KOPT-K1 (cell line): ENCODE results near the gene GCLC.
A peak's percentile ranks its signal among the peaks of the same experiment; 100 is the strongest.
"Not testable (repeated sequence)": the region's sequence is repeated elsewhere in the genome, so short reads cannot be mapped to it uniquely, and the experiment has no call there.

Experiments
- H3K27ac ChIP-seq: fragments of 200-600 bp; sonication (generic); 2 replicates; pipeline ENCODE4 v1.5.1; 2016; ENCODE audit warnings: antibody characterized with exemption, mild to moderate bottlenecking, low read depth, low read length; ENCODE audit not compliant: poor library complexity, severe bottlenecking
- H3K36me3 ChIP-seq: fragments of 200-600 bp; sonication (generic); 2 replicates; pipeline ENCODE4 v1.5.1; 2017; ENCODE audit warnings: antibody characterized with exemption, mild to moderate bottlenecking, low read length, moderate library complexity; ENCODE audit not compliant: insufficient read depth
- H3K9me3 ChIP-seq: fragments of 200-600 bp; sonication (generic); 2 replicates; pipeline ENCODE4 v1.5.1; 2017; ENCODE audit warnings: antibody characterized with exemption, low read length, mild to moderate bottlenecking; ENCODE audit not compliant: insufficient read depth, poor library complexity, severe bottlenecking

The GCLC gene

GRCh38 chr6:53496797-53497375 lies 48.0 kb downstream of the GCLC start:
- Histone ChIP-seq H3K27ac (no peak overlapping the region), H3K36me3 (peaks cover 35% of the 10 kb centered on the region), H3K9me3 (no peaks in the 10 kb centered on the region)

- H3K9me3 ChIP-seq, result no peaks in the 10 kb centered on the region
- peaks cover 34% of the 10 kb centered on the region for H3K36me3 ChIP-seq
- H3K27ac ChIP-seq, result no peak overlapping the region
These were observed 49.1 kb downstream of the GCLC start for GRCh38 chr6:53495506-53496499.

DNA sequence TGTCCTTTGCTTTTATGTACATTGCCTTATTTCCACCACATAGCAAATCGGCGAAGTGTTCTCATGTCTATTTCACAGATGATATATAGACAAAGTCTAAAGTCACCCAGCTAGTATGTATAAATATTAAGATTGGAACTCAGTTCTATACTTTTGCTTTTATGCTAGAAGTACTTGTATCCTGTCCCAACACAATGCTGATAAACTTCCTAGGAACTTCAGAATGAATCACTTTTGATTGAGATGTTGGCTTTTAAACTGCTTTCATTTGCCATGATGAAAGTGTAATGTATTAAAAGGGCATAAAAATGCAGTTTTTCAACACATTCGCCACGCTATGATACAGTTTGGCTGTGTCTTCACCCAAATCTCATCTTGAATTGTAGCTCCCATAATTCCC lies 50.8 kb downstream of the GCLC start:
- Histone ChIP-seq H3K36me3 (peaks cover 17% of the 10 kb centered on the region), H3K9me3 (no peaks in the 10 kb centered on the region), H3K27ac (no peak overlapping the region)

DNA sequence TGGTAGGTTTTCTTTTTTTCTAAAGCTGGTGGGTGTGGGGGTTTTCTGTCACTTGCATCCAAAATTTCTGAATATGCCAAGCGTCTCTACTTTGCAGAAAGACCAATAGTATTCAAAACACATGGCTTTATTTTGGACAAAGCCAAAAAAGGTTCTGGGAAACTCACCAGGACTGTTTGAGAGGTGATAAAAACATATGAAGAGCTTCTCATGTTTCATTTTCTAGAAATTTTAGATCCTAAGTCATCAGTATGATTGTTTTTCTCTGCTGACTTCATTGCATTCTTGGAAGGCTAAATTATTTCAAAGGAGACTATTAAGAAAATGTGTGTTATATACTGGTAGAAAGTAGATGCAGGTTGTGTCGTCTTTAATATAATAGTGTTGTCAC lies 51.3 kb downstream of the GCLC start:
- Histone ChIP-seq H3K9me3 (no peaks in the 10 kb centered on the region), H3K27ac (no peak overlapping the region), H3K36me3 (peaks cover 13% of the 10 kb centered on the region)

DNA sequence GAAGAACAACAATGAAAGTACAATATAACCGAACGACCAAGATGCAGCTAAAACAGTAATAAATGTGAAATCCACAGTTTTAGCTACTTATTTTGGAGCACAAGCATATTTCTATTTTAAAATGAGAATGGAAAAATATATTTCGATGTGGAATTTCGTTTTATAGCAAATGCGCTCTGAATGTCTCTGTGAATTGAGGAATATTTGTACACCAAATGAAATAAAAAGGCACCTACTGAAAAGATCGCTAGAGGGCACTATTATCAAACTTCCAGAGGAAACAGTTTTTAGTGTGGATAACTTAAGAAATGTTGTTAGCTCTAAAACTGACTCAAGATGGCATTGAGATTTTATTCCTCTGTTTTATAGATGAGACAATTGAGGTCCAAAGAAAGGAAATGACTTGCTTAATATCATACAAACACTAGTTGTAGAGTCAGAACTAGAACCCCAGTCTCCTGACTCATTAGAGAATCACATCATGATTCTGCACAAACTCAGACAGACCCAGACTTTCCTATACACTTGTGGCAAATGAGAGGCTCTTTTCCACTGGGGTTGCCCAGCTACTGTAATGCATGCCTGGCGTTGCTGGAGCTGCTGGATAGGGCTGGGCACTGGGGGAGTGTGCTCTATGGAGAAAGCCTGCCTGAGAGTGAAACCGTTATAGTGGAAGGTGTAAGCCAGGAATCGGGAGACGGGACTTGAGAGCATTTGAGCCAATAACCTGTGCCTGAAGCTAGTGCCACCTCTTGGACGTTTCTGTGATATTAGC lies 51.9 kb downstream of the GCLC start:
- H3K36me3 ChIP-seq, result peaks cover 7% of the 10 kb centered on the region
- H3K9me3 ChIP-seq, result no peaks in the 10 kb centered on the region
- no peak overlapping the region for H3K27ac ChIP-seq

GRCh38 chr6:53487080-53487479 lies 57.8 kb downstream of the GCLC start:
- H3K27ac ChIP-seq, result no peak overlapping the region
- H3K9me3 ChIP-seq, result no peaks in the 10 kb centered on the region
- H3K36me3 ChIP-seq, result no peaks in the 10 kb centered on the region

GRCh38 chr6:53486679-53487078 lies 58.2 kb downstream of the GCLC start:
- no peaks in the 10 kb centered on the region for H3K9me3 ChIP-seq
- H3K27ac ChIP-seq, result no peak overlapping the region
- H3K36me3 ChIP-seq, result no peaks in the 10 kb centered on the region

- H3K9me3 ChIP-seq, result no peaks in the 10 kb centered on the region
- peak overlapping the region; percentile 55 for H3K27ac ChIP-seq
- no peaks in the 10 kb centered on the region for H3K36me3 ChIP-seq
These were observed 60.2 kb downstream of the GCLC start for GRCh38 chr6:53484476-53485280.

GRCh38 chr6:53483423-53484353 lies 61.2 kb downstream of the GCLC start:
- peak overlapping the region; percentile 55 for H3K27ac ChIP-seq
- H3K9me3 ChIP-seq, result no peaks in the 10 kb centered on the region
- no peaks in the 10 kb centered on the region for H3K36me3 ChIP-seq

DNA sequence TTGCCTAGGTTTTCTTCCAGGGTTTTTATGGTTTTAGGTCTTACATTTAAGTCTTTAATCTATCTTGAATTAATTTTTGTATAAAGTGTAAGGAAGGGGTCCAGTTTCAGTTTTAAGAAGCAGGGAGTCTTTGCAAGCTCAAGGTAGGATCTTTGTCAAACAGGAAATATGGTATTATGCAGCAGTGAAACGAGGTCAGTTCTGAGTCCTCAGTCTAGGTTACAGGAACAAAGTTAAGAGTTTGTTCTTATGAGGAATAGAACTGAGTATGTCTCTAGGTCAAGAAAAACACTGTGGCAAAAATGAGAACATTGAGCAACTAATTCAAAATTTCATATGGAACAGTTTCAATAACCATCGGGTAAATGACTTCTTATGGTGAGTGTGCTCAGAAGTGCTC lies 63.6 kb downstream of the GCLC start:
- H3K36me3 ChIP-seq, result no peaks in the 10 kb centered on the region
- H3K27ac ChIP-seq, result no peak overlapping the region

GRCh38 chr6:53480774-53481173 lies 64.1 kb downstream of the GCLC start:
- not testable (repeated sequence) for H3K9me3 ChIP-seq, H3K36me3 ChIP-seq, H3K27ac ChIP-seq

More for the DNA sequence above, 63.6 kb downstream of the GCLC start:
- no peaks in the 10 kb centered on the region for H3K9me3 ChIP-seq

DNA sequence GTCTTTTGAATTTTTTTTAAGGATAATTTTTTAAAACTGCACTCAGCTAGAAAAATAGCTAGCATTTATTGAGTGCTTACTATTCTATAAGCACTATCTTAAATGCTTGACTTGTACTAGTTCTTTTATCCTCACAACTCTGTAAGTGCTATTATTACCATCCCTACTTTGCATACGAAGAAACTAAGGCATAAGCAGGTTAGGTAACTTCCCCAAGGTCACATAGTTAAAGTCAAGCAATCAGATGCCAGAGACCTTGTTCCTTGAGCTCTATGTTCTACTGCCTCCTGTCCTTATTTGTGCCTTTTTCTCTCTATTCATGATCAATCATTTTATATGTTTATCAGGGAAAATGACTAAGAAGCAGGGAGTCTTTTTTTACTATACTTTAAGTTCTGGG lies 65.0 kb downstream of the GCLC start:
- no peaks in the 10 kb centered on the region for H3K9me3 ChIP-seq
- H3K36me3 ChIP-seq, result no peaks in the 10 kb centered on the region
- H3K27ac ChIP-seq, result no peak overlapping the region

- Histone ChIP-seq H3K36me3 (no peaks in the 10 kb centered on the region), H3K27ac (no peak overlapping the region), H3K9me3 (no peaks in the 10 kb centered on the region)
These were observed 67.9 kb downstream of the GCLC start for GRCh38 chr6:53476964-53477363.

DNA sequence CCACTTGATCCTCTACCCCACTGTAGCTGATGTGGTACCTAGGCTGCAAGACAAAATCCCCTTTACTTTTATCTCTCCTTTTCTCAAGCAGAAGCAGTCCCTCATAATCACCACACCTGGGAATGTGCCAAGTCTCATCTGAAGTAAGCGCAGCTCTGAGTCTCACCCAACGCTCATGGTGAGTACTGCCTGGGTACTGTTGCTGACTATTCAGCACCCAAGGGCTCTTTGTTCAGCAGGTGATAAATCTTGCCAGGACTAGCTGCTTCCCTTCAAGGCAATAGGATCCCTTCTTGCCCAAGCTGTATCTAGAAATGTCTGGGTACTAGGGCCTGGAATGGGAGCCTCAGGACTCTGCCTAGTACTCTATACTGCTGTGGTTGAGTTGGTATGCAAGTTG lies 70.9 kb downstream of the GCLC start:
- Histone ChIP-seq H3K36me3 (no peaks in the 10 kb centered on the region), H3K27ac (no peak overlapping the region), H3K9me3 (no peaks in the 10 kb centered on the region)
